Measurements from ENCODE around the gene ITIH2.

GRCh38 chr10:7792541-7792940, 89.4 kb downstream of the ITIH2 start:
- TF ChIP-seq ZNF274 (IDR thresholded peaks at IDR 0.05; ENCODE audit: low read depth, low read length) (no peak), SUZ12 (IDR thresholded peaks at IDR 0.05; ENCODE audit: extremely low read depth, insufficient read depth, insufficient read length) (no peak)

Data from NT2/D1 (cell line).